Suppressor macrophage (primary cell): ENCODE measurements around the gene GLIPR1.
"Not testable (repeated sequence)": the region's sequence is repeated elsewhere in the genome, so short reads cannot be mapped to it uniquely, and the experiment has no call there.

ENCODE experiments used
- DNase-seq, 4 experiments: peaks; one replicate each; pipeline ENCODE4 v3.0.0-alpha.2; 2020 to 2022

GLIPR1 gene

DNA sequence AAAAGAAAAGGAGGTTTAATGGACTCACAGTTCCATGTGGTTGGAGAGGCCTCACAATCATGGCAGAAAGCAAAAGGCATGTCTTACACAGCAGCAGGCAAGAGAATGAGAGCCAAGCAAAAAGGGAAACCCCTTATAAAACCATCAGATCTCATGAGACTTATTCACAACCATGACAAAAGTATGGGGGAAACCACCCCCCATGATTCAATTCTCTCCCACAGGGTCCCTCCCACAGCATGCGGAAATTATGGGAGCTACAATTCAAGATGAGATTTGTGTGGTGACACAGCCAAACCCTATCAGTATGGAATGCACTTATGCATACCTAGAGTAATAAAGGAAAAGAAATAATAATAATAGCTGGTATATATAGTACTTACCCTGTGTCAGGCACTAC is 4.5 kb upstream of the GLIPR1 start:
- peak; percentile 36 to 61 (median 40) for DNase-seq

DNA sequence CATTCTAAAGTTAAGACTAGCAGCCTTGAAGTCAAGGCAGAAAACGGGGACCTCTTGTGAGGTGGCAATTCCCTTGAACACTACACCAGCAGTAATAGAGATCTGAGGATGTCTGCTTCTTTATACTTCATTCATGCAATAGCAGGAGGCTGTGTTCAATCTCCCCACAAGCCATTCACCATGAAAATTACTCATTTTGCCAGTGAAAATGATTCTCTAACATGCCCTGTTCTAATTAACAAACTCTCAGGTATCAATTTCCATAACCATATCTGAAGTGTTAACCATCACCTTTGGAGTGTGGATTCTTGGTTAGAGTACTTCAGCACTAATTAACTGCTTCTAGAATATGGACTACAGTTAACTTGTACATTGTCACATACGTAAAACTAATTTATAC is 3.4 kb upstream of the GLIPR1 start:
- no peak for DNase-seq

GRCh38 chr12:75478116-75478794 is 2.3 kb upstream of the GLIPR1 start:
- DNase-seq, result peak; percentile 74 to 91 (median 84)

DNA sequence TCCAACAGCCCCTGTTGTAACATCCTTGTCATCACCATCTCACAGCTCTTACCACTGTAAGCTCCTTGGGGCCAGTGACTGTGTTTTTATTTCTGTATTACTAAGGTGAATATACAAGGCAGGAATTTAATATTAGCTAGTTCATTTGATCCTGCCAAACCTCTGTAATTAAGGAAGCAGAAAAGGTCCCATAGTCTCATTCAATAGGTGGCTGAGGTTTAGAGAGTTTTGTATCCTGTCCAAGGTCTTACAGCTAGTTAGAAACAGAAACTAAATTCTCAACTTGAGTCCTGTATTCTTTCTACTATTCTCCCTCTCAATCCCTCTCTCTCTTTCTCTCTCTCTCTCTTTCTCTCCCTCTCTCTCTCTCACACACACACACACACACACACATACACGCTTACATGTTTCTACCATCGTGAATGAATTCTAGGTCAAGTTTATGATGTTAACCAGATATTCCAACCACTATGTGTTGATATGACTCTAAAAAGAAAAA is 543 bp upstream of the GLIPR1 start:
- DNase-seq, result peak in 1 of 4 experiments; percentile 31

- DNase-seq, result peak; percentile 47 to 83 (median 68)
Measured at GRCh38 chr12:75481013-75481705, 604 bp downstream of the GLIPR1 start.

DNA sequence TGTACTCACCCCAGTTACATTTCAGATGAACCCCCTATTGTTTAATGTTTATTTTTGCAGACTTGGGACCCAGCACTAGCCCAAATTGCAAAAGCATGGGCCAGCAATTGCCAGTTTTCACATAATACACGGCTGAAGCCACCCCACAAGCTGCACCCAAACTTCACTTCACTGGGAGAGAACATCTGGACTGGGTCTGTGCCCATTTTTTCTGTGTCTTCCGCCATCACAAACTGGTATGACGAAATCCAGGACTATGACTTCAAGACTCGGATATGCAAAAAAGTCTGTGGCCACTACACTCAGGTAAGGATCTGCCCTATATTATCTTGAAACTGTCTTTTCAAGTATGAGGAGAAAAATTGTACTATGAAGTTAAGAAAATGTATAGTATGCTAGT is 1.2 kb downstream of the GLIPR1 start:
- peak; percentile 36 to 70 (median 58) for DNase-seq

DNA sequence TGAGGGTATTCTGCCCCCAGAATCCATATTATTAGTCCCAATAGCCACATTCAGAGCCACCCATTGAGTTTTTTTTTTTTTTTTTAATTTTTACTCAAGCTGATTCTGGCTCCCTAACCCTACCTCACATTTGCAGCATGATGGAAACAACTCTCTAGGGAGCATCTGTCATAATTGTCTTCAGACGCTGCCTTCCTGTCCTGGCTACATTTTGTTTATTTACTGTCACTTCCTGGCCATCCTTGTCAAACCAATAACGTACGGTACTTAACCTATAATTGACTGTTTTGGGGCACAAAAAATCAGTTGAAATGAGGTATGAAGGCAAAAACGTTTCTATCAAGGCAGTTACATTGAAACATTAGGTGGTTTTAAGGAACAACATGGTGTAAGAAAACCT is 2.1 kb downstream of the GLIPR1 start:
- DNase-seq, result peak in 1 of 4 experiments; percentile 13

DNA sequence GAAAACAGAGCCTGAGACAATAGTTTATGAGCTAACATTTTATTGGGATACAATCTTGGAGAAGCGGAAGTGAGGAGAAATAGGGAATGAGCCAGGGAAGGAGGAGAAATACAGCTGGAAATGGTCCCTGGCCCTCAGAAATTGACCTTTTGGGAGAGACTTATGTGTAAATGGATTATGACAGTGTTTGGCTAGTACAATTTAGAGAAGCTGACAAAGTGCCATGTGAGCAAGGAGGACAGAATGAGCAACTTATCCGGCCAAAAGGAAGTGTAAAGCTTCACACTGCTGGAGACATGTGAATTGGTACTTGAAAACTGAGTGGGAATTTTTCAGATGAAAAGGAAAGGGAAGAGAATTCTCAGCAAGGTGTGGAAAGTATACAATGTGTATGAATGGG is 2.9 kb downstream of the GLIPR1 start:
- peak; percentile 24 to 71 (median 59) for DNase-seq

- not testable (repeated sequence) for DNase-seq
Measured at GRCh38 chr12:75484450-75484849, 3.9 kb downstream of the GLIPR1 start.

- DNase-seq, result no peak
Measured at GRCh38 chr12:75487308-75487707, 6.8 kb downstream of the GLIPR1 start.

GRCh38 chr12:75488553-75488952 is 8.0 kb downstream of the GLIPR1 start:
- DNase-seq, result peak; percentile 64 to 76 (median 74)

- no peak for DNase-seq
Measured at GRCh38 chr12:75489187-75489586, 8.6 kb downstream of the GLIPR1 start.

- DNase-seq, result no peak
Measured at GRCh38 chr12:75489613-75490210, 9.2 kb downstream of the GLIPR1 start.

DNA sequence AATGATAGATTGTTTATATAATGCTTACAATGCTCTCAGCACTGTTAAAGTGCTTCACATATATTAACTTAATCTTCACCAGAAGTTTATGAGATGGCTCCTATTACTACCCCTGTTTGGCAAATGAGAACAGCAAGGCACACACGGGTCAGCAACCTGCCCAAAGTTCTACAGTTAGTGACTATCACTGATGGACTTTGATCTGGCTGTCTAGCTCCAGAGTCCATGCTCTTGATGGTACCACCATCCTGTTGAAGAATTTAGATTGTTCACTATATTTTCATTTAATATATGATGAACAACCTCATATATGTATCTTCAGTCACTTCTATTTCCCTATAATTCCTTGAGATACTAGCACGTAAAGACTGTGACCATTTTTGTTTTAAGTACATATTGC is 10.6 kb downstream of the GLIPR1 start:
- DNase-seq, result no peak

DNA sequence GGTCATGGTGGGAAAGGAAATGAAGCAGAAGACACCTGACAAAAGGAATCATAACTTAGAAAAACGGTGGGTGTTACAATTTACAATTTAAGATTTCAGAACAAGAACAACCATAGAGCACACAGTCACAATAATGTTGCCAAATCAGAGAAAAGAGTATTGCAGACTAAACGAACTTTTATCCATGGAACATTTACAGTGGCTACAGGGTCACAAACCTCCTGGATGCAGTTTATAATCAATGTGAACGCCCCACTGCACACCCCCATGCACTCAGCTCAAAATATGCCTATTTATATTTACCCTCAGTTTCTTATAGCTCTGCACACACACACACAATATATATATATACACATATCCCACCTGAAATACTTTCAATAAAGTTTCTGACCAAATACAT is 22.9 kb downstream of the GLIPR1 start:
- no peak for DNase-seq

DNA sequence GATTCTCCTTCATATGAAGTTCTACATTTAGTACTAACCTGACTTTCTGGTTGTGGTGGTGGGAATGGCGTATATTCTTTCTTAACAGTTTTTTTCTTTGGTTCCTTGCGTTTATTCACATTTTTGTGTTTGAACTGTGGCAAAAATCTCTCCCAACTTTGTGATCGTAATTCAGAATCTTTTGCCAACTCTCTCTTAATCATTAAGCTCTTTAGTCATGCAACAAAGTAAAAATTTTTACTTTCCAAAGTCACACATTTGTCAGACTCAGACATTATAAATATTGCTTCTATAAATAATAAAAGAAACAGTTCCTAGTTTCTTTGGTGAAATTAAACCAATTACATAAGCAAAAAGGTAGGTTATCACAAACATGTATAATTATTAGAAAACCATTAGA is 23.3 kb downstream of the GLIPR1 start:
- DNase-seq, result no peak

- peak in 2 of 4 experiments; percentile 48 to 59 for DNase-seq
Measured at GRCh38 chr12:75505706-75506312, 25.3 kb downstream of the GLIPR1 start.

GRCh38 chr12:75507086-75507485 is 26.5 kb downstream of the GLIPR1 start:
- DNase-seq, result peak in 1 of 4 experiments; percentile 24

GRCh38 chr12:75508159-75508558 is 27.6 kb downstream of the GLIPR1 start:
- no peak for DNase-seq

- no peak for DNase-seq
Measured at GRCh38 chr12:75509621-75510020, 29.1 kb downstream of the GLIPR1 start.

- peak; percentile 96 to 99 (median 98) for DNase-seq
Measured at GRCh38 chr12:75511116-75512048, 30.8 kb downstream of the GLIPR1 start, which contains the start of gene KRR1. Gene KRR1 (minus strand): TSS chr12:75511609. CDS start chr12:75511597, 12 bp downstream.

DNA sequence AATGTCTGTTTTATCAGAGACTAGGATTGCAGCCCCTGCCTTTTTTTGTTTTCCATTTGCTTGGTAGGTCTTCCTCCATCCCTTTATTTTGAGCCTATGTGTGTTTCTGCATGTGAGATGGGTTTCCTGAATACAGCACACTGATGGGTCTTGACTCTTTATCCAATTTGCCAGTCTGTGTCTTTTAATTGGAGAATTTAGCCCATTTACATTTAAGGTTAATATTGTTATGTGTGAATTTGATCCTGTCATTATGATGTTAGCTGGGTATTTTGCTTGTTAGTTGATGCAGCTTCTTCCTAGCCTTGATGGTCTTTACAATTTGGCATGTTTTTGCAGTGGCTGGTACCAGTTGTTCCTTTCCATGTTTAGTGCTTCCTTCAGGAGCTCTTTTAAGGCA is 40.7 kb downstream of the GLIPR1 start:
- not testable (repeated sequence) for DNase-seq
